GM21526 (cell line): ENCODE results near the gene PPP1R13B.
A peak's percentile ranks its signal among the peaks of the same experiment; 100 is the strongest.
"Not testable (repeated sequence)": the region's sequence is repeated elsewhere in the genome, so short reads cannot be mapped to it uniquely, and the experiment has no call there.

ENCODE experiments used
- ATAC-seq: cut with Tn5 transposase; IDR thresholded peaks from one replicate; pipeline ENCODE4 v1.9.1; 2021; ENCODE audit warnings: moderate library complexity; ENCODE audit not compliant: unreplicated experiment, low FRiP score

Gene PPP1R13B

DNA sequence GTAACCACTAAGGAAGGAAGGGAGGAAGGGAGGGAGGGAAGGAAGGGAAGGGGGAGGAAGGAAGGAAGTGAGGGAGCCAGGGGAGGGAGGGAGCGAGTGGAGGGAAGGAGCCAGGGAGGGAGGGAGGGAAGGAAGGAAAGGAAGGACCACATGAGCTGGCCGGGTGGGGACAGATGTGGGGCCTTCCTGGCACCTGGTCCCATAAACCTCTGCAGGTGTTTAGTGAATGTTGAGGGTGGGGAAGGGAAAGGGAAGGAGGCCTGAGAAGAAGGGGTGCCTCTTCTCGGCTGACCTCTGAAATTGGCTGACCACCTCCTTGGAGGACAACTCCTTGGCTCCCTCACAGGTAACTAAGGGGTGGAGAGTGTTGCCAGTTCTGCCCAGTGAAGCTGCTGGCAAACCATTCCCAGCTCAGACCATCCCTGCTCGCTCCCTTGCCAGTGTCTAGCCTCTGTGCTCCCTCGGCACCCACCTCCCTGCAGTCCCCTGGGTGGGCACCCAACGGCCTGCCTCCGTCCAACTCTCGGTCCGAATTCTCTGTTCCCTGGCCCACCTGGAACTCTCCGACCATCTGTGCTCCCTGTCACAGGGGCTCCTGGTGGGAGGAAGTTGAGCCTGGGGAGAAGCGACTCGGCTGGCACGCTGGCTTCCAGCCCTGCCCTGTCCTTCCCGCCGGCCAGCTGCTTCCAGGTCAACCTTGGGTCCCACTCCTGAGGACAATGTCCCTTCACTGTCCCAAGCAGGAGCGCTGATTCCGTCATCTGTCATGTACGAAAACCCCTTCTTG is 12.2 kb upstream of the PPP1R13B start:
- ATAC-seq: no peak

DNA sequence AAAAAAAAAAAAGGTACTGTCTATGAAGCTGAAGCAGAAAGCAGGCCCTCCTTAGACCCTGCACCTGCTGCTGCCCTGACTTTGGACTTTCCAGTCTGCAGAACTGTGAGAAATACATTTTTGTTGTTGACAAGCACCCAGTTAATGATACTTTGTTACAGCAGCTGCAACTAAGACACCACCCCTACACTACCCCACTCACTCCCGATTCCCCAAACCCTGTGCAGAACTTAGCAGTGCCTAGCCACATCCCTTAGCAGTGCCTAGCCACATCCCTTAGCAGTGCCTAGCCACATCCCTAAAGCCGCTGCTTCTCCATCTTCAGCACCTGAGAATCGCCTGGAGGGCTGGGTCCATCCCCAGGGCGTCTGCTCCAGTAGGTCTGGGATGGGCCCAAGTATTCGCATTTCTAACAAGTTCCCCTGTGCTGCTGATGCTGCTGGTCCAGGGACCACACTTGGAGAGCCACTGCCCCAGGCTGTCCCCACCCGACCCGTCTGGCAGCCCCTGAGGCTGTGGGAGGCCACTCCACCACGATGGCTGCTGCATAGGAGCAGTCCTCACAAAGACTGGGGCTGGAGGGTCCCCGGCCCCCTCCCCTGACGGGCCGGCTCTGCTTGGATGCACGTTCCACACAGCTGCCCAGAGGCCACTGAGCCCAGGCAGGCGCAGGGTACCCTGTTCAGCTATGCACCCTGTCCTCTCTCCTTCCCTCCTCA is 10.8 kb upstream of the PPP1R13B start:
- no peak for ATAC-seq

DNA sequence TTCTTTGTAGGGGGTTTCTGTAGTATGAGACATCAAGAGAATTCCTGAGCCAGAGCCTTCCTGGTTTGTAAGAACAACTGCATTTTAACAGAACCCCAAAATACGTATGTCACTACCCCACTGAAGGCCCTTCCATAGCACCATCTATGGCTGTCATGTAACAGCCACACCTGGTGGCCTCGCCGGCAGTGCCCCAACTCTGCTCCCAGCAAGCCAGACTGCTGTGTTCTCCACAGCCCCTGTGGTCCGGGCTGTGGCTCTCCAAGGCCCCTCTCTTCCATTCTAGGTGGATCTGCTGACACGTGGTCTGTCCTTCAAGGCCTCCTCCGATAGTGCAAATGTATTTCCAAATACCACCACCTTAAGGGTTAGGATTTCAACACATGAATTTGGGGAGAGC is 9.9 kb upstream of the PPP1R13B start:
- no peak for ATAC-seq

DNA sequence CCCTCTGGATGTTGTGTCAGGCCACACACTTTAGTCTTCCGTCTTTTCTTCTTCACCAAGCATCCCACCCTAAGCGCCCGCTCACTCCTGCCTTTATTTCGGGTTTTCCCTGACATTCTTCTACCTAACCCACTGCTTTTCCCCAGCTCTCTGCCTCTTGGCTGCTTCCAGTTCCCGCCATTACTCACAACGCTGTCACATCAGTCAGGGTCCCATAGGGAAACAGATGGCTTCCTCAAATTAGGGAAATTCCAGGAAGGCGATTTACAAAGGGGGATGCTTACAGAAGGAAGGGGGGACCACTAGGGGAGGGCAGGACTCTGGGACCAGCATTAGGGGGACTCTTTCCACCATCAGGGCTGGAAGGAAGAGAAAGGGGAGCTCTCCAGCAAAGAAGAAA is 9.2 kb upstream of the PPP1R13B start:
- no peak for ATAC-seq

DNA sequence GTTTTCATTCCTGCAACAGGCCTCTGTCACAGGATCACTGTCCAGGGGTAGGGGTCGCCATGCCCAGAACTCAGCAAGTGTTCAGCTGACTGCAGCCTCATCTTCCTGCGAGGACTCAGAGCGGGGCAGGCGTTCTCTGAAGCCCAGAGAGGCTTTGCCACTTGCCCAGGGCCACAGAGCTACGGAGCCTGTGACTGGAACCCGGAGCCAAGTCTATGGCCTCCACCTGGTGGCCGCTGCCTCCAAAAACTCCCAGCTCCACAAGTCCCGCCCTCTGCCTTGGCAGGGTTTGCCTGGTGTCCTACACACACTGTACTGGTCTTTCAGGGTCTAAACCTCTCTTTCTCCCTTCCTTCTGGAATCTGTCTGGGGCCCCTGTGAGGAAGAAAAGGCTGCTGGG is 8.7 kb upstream of the PPP1R13B start:
- ATAC-seq: no peak

DNA sequence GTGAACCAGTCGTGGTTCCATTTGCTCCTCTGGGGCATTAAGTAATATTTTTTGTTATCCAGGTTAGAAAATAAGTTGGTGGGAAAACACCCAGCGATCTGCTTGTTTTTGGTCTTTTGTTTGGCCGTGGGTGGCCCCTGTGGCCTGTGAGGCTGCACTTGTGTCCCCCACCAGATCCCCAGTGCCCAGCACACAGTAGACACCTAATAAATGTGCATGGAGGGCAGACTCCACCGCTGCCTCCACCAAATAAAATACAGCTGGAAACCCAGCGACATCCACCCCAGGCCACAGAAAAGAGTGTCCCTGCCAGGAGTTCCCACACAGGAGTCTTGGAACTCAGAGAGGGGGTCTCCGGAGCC is 8.3 kb upstream of the PPP1R13B start:
- no peak for ATAC-seq

DNA sequence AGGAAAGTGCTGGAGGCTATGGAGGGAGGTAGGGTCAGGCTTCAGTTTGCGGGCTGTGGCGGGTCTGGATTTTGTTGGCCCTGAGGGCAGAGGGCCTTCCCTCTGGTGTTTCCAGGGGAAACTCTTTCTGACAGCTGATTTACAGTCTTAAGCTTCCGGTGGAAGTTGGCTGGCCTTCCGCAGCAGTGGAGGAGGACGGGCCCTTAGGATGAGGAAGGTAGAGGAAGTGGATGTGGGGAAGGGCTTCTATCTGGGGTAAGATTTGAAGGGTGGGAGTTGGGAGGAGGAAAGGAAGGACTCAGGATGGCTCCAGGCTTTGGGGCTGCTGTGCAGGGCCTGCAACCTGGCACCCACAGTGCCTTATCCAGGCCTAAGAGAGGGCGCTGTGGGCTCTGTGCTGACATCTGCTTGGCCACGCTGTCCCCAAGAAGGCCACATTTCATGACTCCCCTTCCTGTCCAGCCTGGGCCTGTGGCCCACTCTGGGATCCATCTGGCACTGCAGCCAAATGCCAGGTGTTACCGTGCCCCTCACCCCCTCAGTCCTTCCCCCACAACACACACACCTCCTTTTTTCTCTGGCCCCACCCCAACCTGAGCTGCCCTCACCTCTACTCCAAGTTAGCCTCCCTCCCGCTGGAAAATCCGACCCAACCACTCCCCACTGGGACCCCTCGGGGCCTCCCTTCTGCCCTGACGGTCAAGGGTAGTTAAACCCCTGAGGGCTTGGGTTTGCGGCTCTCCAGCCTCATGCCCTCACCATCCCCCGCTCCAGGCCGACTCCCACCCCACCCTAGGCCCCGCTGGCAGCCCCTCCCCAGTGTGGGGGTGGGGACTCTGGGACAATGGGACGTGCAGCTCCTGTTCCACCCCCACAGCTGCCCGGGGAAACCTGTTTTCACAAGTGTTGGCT is 7.7 kb upstream of the PPP1R13B start:
- ATAC-seq: no peak

DNA sequence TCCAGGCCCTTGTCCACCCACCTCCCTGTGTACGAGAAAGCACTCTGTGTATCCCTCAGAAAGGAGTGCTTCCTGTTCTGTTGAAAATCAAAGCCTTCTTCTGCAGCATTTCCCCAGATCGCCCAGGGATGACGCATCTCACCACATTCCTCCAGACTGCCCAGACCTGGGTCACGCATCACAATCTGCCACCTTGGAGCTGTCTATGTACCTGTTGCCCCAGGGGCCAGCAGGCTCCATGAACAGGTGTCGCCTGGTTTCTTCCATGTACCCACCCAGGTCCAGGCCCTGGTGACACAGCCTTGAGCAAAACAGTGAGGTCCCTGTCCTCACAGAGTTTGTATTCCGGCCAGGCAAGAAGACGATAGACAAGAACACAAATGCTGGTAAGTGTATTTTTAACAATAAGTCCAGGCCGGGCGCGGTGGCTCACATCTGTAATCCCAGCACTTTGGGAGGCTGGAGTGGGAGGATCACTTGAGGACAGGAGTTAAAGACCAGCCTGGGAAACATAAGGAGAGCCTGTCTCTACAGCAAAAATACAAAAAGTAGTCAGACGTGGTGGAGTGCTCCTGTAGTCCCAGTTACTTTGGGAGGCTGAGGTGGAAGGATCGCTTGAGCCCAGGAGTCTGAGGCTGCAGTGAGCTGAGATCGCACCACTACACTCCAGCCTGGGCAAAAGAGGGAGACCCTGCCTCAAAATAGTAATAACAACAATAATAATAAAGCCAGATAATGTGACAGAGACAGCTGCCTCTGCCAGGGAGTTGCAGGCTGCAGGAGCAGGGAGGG is 6.8 kb upstream of the PPP1R13B start:
- ATAC-seq: no peak

DNA sequence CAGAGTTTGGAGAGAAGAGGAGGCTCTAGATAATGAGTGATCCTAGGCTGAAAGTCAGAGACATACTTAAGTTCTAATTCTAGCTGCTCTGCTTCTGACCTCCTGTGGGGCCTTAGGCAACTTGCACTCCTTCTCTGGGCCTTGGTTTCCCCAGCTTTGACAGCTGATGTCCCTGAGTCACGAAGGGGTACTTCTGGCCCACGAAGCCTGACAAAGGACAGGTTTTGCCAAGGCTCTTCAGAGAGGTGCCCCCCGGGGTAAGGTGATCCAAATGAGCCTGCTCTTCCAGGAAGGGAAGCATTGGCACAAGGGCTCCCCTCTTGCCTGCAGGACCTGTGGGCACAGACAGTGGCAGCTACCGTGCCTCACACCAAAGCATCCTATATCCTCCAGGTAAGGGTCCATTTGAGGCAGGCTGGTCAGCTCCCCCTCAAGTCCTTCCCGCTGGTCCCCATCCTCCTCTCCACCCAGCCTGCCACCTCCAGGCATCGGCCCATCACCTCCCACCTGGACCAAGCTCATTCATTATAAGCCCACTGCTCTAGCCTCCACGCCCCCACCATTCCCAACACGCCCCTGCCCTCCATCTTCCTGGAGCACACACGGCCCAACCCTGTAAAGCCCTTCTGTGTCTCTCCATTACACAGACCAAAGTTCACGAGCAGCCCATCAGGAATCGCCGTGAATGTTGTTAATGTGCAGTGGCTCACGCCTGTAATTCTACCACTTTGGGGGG is 1.9 kb upstream of the PPP1R13B start:
- ATAC-seq: no peak

DNA sequence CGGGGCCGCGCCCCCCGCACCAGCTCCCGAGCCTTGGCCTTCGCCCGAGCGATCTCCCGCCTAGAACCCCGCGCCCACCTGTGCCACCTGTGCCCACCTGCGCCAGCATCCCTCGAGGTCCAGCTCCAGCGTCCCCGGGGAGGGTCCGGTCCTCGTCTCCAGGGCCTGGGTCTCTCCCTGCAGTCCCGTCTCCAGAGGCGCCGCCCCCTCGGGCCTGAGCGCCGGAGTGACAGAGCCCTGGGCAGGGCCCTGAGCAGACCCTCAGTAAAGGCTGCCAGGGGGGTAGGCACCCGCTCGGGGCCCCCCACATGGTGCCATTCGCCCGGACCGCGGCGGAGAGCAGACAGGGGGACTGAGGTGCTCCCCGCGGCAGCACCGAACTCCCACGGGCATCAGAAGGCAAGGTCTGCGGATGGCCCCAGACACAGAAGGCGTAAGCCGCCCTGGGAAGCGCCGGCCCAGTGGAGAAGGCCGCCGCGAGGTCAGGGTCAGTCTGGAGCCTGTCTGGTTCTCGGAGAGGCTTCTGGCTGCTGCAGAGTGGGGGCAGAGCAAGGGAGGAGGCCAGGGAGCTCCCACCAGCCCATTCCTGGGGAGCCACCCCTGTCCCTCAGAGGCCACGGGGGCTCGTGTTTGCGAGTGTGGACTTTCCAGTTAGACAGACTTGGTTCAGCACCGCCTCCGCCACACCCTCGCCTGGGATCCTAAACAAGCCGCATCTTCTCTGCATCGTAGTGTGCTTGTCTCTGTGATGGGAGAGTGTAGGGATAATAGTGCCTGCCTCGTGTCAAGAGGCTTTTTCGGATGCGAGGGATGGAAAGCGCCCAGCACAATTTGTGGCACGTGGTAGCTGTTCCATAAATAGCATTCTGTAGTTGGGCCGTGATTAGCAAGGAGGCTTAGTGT is 1.1 kb upstream of the PPP1R13B start:
- no peak for ATAC-seq

DNA sequence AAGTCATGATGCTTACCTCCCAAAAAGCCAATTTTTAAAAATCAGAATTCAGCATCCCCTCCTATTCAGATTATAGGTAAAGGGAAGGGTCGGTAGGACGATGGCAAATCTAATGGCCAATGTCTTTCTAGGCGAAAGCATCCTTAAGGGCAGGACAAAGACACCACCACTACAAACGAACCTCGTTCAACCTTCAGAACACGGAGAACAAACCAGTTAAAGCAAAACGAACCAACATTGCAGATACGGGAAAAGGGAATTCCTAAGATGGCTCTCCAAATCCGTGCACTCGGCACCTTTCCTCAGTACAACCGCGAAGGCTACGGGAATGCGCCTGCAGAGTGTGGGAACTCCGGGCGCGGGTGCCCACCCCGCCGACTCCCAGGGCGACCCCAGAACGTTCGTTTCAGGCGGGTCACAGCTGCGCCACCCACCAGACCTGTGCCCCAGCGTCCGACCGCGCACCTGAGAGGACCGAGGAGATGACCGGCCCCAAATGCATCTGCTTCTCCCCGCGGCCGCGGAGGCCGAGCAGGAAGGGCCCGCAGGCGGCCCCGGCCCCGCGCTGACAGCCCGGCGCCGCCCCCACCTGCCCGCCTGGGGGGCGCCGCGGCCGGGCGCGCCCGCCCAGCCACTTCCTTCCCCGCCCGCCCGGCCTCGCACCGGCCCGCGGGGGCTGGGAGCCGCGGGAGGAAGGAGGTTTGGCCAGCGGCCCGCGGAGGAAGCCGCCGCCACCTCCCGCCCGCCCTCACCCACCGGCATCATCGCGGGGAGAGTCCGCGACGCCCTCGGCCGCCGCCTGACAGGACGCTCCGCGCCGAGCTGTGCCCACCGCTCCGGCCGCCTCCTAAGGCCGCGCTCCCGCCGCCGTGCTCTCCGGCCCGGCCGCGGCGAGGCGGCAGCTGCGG is 578 bp downstream of the PPP1R13B start:
- peak; percentile 33 for ATAC-seq

DNA sequence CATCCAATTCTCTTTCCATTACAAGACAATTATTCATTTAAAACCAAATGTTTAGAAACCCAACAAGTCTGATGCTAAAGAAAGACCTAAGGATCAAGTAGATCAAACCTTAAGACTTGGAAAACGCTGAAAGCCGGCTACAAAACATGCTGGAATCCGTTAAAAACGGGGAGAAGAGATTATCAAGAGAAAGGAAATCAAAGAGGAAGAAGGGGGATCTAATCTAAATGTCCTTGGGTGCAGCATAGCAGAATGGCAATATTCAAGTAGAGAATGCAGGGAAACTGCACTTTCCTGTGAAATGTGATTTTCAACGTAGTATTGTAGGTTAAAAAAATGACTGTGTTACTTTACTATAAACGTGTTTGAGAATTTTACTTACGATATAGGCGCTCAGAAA is 1.3 kb downstream of the PPP1R13B start:
- no peak for ATAC-seq

DNA sequence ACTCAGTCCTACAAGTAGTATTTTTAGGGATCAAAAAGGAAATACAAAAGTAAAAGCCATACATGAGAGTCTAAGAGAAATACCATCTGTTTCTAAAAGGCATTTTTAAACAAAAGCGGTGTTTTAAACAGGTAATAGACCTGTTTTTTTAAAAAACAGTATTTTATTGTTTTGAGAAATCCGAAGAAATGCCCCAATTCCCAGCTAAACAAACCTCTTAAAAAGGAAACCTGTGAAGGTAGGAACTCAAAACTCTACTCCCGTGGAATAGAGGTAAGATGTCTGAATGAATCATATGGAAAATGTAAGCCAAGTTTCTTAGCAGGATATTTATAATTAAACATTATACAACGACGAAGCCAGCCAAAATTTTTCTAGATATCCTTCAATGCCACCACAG is 2.0 kb downstream of the PPP1R13B start:
- ATAC-seq: no peak

DNA sequence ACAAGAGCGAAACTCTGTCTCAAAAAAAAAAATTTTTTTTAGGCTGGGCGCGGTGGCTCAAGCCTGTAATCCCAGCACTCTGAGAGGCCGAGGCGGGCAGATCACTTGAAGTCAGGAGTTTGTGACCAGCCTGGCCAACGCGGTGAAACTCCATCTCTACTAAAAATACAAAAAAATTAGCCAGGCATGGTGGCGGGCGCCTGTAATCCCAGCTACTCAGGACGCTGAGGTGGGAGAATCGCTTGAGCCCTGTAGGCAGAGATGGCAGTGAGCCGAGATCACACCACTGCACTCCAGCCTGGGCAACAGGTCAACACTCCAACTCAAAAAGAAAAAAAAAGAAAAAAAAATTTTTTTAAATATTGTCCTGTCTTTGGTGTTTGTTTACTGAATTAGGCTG is 6.1 kb downstream of the PPP1R13B start:
- ATAC-seq: not testable (repeated sequence)

DNA sequence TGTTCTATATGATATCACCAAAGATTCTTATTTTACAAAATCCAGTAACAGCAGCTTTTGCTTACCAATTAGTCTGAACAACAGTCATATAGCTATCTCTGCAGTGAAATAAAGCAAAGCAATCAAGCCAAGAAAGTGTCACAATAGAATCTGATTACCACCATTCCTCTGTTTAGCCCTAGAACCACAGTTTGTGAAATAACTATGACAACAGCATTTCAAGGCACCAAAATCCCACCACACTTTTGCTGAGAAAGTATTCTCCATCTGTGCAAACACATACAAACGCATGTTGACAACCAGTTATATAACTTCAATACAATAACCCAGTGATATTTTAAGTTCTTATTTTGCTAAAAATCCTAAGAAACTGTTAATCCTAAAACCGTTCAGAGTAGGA is 7.4 kb downstream of the PPP1R13B start:
- no peak for ATAC-seq

DNA sequence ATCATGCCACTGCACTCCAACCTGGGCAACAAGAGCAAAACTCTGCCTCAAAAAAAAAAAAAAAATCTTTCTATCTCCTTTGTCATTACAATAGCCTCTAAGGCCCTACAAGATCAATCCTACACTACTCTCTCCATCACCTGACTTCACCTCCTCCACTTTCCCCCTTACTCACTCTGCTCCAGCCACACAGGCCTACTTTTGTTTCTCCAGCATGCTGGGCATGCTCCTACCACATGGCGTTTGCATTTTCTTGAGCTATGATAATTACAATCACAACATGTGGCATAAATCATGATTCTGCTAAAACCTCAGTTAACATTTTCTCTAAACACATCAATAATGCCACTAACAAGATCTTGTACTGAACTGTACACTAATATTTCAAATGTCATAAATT is 7.8 kb downstream of the PPP1R13B start:
- no peak for ATAC-seq

DNA sequence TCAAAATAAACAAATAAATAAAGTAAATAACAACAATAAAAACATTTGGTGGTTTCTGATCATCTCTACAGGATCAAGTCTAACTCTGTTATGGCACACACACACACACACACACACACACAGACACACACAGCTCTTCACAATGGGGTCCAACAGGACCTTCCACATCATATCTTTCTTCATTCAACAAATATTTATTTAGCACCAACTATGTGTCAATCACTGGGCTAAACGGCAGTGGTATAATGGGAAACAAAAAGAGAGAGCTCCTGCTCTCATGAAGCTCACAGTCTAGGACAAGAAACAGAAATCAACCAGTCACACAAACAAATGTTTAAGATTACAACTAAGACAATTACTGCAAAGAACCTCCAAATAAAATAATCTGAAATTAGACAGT is 9.3 kb downstream of the PPP1R13B start:
- ATAC-seq: no peak
